COR-L47 (cell line): ENCODE measurements around the gene VWF.

Experiments
- DNase-seq: peaks from one replicate; lab custom pipeline; 2025; lab: John Stamatoyannopoulos, UW

Gene VWF

GRCh38 chr12:5947006-5947405, 177.5 kb downstream of the VWF start:
- no peak for DNase-seq

- DNase-seq: no peak
These were observed 178.1 kb downstream of the VWF start for GRCh38 chr12:5946388-5946787.

- no peak for DNase-seq
These were observed 179.1 kb downstream of the VWF start, which contains the start of gene ANO2 for GRCh38 chr12:5945071-5946008. TSS of gene ANO2 (minus strand) at chr12:5945259. CDS start at chr12:5945217, 42 bp downstream.

GRCh38 chr12:5944688-5945070, 179.8 kb downstream of the VWF start:
- no peak for DNase-seq

GRCh38 chr12:5944053-5944452, 180.4 kb downstream of the VWF start:
- no peak for DNase-seq

GRCh38 chr12:5941907-5942306, 182.6 kb downstream of the VWF start:
- no peak for DNase-seq

- DNase-seq: no peak
These were observed 196.5 kb downstream of the VWF start for GRCh38 chr12:5927732-5928516.

- no peak for DNase-seq
These were observed 198.8 kb downstream of the VWF start for GRCh38 chr12:5925646-5926045.

- DNase-seq: no peak
These were observed 200.1 kb downstream of the VWF start for GRCh38 chr12:5924342-5924741.

GRCh38 chr12:5923751-5924150, 200.7 kb downstream of the VWF start:
- no peak for DNase-seq

- no peak for DNase-seq
These were observed 201.3 kb downstream of the VWF start for GRCh38 chr12:5923043-5923605.

- no peak for DNase-seq
These were observed 202.2 kb downstream of the VWF start for GRCh38 chr12:5921966-5922899.

GRCh38 chr12:5921027-5921909, 203.2 kb downstream of the VWF start:
- DNase-seq: no peak

GRCh38 chr12:5916785-5917290, 207.6 kb downstream of the VWF start:
- DNase-seq: no peak

GRCh38 chr12:5915511-5915910, 209.0 kb downstream of the VWF start:
- no peak for DNase-seq

- DNase-seq: no peak
These were observed 209.9 kb downstream of the VWF start for GRCh38 chr12:5914387-5915149.

- no peak for DNase-seq
These were observed 211.1 kb downstream of the VWF start for GRCh38 chr12:5913387-5913786.

GRCh38 chr12:5912437-5913334, 211.8 kb downstream of the VWF start:
- DNase-seq: no peak
